ENCODE measurements around the gene TBC1D4. TPM values are rescaled to one million over a fixed set of nuclear protein-coding genes. Genes with fewer than 3 reads are reported as not detected.

TBC1D4 gene
- polyA plus RNA-seq, 1 experiment = 16.4 TPM

DNA sequence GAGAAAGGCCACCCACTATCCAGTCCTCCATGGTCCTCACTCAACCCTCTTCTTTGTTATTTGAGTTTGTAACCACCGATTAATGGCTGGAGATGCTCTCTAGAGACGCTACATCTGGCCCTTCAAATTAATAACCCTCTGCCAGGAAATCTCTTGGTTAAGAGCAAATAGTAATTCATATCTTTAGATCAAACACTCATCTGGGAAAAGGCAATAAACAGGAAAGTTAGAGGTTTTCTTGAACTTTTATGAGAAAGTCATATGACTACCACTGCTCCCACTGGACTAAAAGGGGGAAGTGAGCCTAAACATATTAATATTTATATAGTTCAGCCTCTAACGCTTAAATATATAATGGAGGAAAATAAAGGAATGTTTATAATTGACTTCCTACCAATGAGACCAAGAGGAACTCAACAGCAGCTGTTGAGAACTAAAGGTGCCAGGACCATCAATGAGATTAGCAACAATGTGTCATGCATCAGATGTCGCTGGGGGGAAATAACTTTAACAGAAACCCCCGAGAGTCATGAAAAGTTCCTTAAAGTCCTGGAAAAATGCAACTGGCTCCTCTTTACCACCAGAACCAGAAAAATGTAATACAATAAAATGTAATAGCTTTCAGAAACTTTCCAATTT is 2.7 kb downstream of the TBC1D4 start:
- no peaks in the 10 kb centered on the region for H3K27me3 ChIP-seq (ENCODE audit: control insufficient read depth, insufficient read depth, low read length)
- no peak for DNase-seq (ENCODE audit: low read depth)
- no peak for TF ChIP-seq CTCF (IDR thresholded peaks at IDR 0.05; ENCODE audit: insufficient read depth, low read depth, low read length)
- ChIA-PET CTCF (interaction anchor here (1.3 kb wide), 2 partner anchors 9 to 107 kb away, joined by 3 to 4 read pairs; no protein-coding TSS in a partner anchor), POLR2A (interaction anchor here (1.2 kb wide), 1 partner anchor 112 kb away, joined by 3 read pairs; no protein-coding TSS in a partner anchor)
- no peaks in the 10 kb centered on the region for H3K36me3 ChIP-seq (ENCODE audit: control insufficient read depth, insufficient read depth, low read length)
- 0 out of 2 replicates have a peak overlapping the region, but pooled peaks have one; percentile 77 for H3K4me3 ChIP-seq (ENCODE audit: low read depth, low read length)

DNA sequence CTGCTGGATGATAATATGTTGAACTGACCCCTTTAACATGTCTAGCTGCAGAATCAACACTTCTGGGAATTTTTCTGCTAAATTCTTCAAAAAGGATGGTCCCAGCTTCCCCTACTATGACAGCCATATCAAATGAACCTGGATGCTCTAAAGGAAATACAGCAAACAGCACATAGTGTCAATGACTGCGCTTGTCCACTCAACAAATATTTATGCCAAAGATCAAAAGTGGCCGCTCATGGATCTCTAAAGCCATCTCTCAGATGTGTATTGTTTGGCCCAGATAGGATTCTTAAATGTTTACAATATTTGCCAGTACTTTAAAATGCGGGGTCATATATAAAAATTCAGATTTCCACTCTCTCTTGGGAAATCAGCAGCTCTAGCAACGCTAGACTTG is 3.3 kb downstream of the TBC1D4 start:
- POLR2A ChIA-PET = no interaction called here
- Histone ChIP-seq H3K27me3 (ENCODE audit: control insufficient read depth, insufficient read depth, low read length) (no peaks in the 10 kb centered on the region), H3K4me3 (ENCODE audit: low read depth, low read length) (no peak overlapping the region), H3K36me3 (ENCODE audit: control insufficient read depth, insufficient read depth, low read length) (no peaks in the 10 kb centered on the region)
- no peak for DNase-seq (ENCODE audit: low read depth)
- CTCF ChIA-PET = interaction anchor here (1.3 kb wide), 2 partner anchors 8 to 106 kb away, joined by 3 to 4 read pairs; no protein-coding TSS in a partner anchor
- no peak for TF ChIP-seq CTCF (IDR thresholded peaks at IDR 0.05; ENCODE audit: insufficient read depth, low read depth, low read length)

DNA sequence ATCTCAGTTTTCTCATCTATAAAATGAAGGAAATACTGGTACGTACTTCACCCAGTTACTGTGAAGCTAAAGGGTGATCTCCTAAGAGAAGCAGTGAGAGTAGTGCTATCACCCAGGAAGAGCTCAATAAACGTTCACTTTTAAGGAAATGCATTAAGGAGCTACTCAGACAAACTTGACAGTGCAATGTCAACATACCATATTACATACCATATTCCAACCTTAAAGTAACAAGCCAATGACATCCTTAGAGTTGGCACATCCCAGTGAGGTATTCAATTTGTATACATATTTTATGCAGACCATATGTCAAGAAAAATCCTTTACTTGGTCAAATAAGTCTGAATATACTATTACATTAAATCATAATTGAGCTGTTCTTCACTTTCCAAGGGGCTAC is 7.0 kb downstream of the TBC1D4 start:
- ChIA-PET POLR2A (no interaction called here), CTCF (interaction anchor here (1.3 kb wide), 1 partner anchor 44 kb away, joined by 3 read pairs; no protein-coding TSS in a partner anchor)
- no peak for DNase-seq (ENCODE audit: low read depth)
- Histone ChIP-seq H3K36me3 (ENCODE audit: control insufficient read depth, insufficient read depth, low read length) (no peaks in the 10 kb centered on the region), H3K4me3 (ENCODE audit: low read depth, low read length) (no peak overlapping the region), H3K27me3 (ENCODE audit: control insufficient read depth, insufficient read depth, low read length) (no peaks in the 10 kb centered on the region)
- TF ChIP-seq CTCF (IDR thresholded peaks at IDR 0.05; ENCODE audit: insufficient read depth, low read depth, low read length) = no peak

DNA sequence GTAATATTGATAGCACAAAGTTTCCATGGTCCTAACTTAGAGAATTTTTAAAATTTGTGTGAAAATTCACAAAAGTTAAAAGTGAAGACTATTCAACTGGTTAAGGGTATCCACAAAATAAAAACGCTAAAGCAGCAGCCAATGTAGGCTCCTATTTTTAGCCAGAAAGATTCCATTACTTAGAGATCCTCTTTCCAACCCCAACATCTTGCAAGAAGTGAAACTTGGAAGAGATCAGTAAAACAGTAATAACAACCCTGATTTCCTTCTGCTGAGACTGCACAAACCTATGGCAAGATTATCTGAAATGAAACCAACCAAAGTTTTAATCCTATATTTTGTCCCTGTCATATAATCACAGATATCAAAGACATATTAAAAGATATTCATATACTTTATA is 8.5 kb downstream of the TBC1D4 start:
- no peaks in the 10 kb centered on the region for H3K27me3 ChIP-seq (ENCODE audit: control insufficient read depth, insufficient read depth, low read length)
- CTCF ChIA-PET = no interaction called here
- POLR2A ChIA-PET = no interaction called here
- H3K4me3 ChIP-seq (ENCODE audit: low read depth, low read length) = no peak overlapping the region
- DNase-seq (ENCODE audit: low read depth) = no peak
- no peaks in the 10 kb centered on the region for H3K36me3 ChIP-seq (ENCODE audit: control insufficient read depth, insufficient read depth, low read length)
- no peak for TF ChIP-seq CTCF (IDR thresholded peaks at IDR 0.05; ENCODE audit: insufficient read depth, low read depth, low read length)

GRCh38 chr13:75470676-75471075 is 11.3 kb downstream of the TBC1D4 start:
- POLR2A ChIA-PET = no interaction called here

More at GRCh38 chr13:75470676-75471075, 11.3 kb downstream of the TBC1D4 start:
- DNase-seq (ENCODE audit: low read depth) = no peak
- no peak for TF ChIP-seq CTCF (IDR thresholded peaks at IDR 0.05; ENCODE audit: insufficient read depth, low read depth, low read length)
- Histone ChIP-seq H3K36me3 (ENCODE audit: control insufficient read depth, insufficient read depth, low read length) (no peaks in the 10 kb centered on the region), H3K4me3 (ENCODE audit: low read depth, low read length) (no peak overlapping the region), H3K27me3 (ENCODE audit: control insufficient read depth, insufficient read depth, low read length) (no peaks in the 10 kb centered on the region)
- CTCF ChIA-PET = interaction anchor here (0.7 to 1.2 kb wide), 2 partner anchors 8 to 12 kb away, joined by 3 to 4 read pairs; partner anchors contain the start of gene TBC1D4

All from BJ (cell line).